BJ (cell line): ENCODE data around the gene IGF2BP3. TPM values are rescaled to one million over a fixed set of nuclear protein-coding genes. Genes with fewer than 3 reads are reported as not detected.

ENCODE experiments used
- CTCF ChIA-PET: fragments of 350-600 bp; formaldehyde crosslinking; extraction: SDS; loops from one replicate; lab custom pipeline; 2021; ENCODE audit warnings: antibody characterized with exemption, inconsistent platforms; lab: Yijun Ruan, JAX
- POLR2A ChIA-PET: fragments of 300-600 bp; sonication (Branson Sonifier 250); formaldehyde crosslinking; extraction: SDS; loops from one replicate; lab custom pipeline; 2021; ENCODE audit warnings: antibody characterized with exemption; lab: Charles Lee
- DNase-seq: peaks from one replicate; pipeline ENCODE4 v3.0.0-alpha.2; 2011; ENCODE audit warnings: low read depth
- H3K27me3 ChIP-seq: 2 replicates; pipeline ENCODE4 v1.6.0; 2011; ENCODE audit warnings: low read length; ENCODE audit not compliant: control insufficient read depth, insufficient read depth
- H3K36me3 ChIP-seq: 2 replicates; pipeline ENCODE4 v1.5.1; 2011; ENCODE audit warnings: low read length; ENCODE audit not compliant: control insufficient read depth, insufficient read depth
- H3K4me3 ChIP-seq: 2 replicates; pipeline ENCODE4 v1.5.1; 2011; ENCODE audit warnings: low read depth, mild to moderate bottlenecking, control low read depth, low read length
- CTCF ChIP-seq: IDR thresholded peaks from 2 replicates; pipeline ENCODE4 v1.5.1; 2011; ENCODE audit warnings: low read depth, mild to moderate bottlenecking, control low read depth, inconsistent platforms, low read length, moderate library complexity; ENCODE audit not compliant: insufficient read depth
- polyA plus RNA-seq: library from polyadenylated mRNA; depleted of rRNA; stranded (reverse); fragments of >200 nt; gene quantifications from 2 replicates; pipeline ENCODE4 v1.2.3, GENCODE V29; 2011

The IGF2BP3 gene
- polyA plus RNA-seq, 1 experiment = 14.4 TPM

DNA sequence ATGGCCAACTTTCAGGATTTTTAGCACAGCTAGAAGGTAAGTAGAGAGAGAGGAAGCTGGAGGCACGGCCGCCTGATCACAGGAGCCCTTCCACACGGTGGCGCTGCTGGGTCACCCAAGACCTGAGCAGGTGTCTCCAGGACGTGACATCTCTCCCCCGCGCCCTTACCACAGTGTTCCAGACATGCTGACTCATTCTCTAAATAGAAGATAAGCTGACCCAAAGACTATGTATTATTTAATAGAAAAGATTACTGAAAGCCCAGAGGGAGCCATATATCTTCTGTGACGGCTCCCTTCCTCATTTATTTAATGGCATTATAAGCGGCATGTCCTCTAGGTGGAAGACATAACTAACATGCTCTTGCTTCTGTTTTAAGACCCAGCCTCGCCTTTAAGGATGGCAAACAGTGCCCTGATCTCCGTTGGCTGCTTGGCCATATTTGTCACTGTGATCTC is 197.1 kb downstream of the IGF2BP3 start:
- no peak overlapping the region for H3K4me3 ChIP-seq
- ChIA-PET CTCF (interaction anchor here (0.6 to 5.3 kb wide), 30 partner anchors 9 to 436 kb away, joined by 3 to 39 read pairs (median 4); partner anchors contain the start of gene NUP42), POLR2A (interaction anchor here (0.5 kb wide), 1 partner anchor 23 kb away, joined by 6 read pairs; no protein-coding TSS in a partner anchor)

GRCh38 chr7:23272275-23272674 is 198.0 kb downstream of the IGF2BP3 start:
- POLR2A ChIA-PET = no interaction called here
- Histone ChIP-seq H3K36me3 (no peaks in the 10 kb centered on the region; the same call in 1 of the 2 replicates), H3K4me3 (no peak overlapping the region), H3K27me3 (no peaks in the 10 kb centered on the region)
- DNase-seq = no peak
- CTCF ChIA-PET = interaction anchor here (0.6 to 5.3 kb wide), 18 partner anchors 9 to 633 kb away, joined by 3 to 39 read pairs (median 6); no protein-coding TSS in a partner anchor
- no peak for TF ChIP-seq CTCF

More for the DNA sequence above, 197.1 kb downstream of the IGF2BP3 start:
- peak; percentile 91 for TF ChIP-seq CTCF
- Histone ChIP-seq H3K36me3 (no peaks in the 10 kb centered on the region; the same call in 1 of the 2 replicates), H3K27me3 (no peaks in the 10 kb centered on the region)
- DNase-seq = no peak

GRCh38 chr7:23268746-23269145 is 201.5 kb downstream of the IGF2BP3 start:
- no peak overlapping the region for H3K4me3 ChIP-seq
- ChIA-PET CTCF (interaction anchor here (0.8 to 2.0 kb wide), 6 partner anchors 8 to 194 kb away, joined by 3 to 6 read pairs (median 4); no protein-coding TSS in a partner anchor), POLR2A (no interaction called here)
- no peak for TF ChIP-seq CTCF
- no peak for DNase-seq
- H3K36me3 ChIP-seq = no peaks in the 10 kb centered on the region; the same call in 1 of the 2 replicates
- no peaks in the 10 kb centered on the region for H3K27me3 ChIP-seq

DNA sequence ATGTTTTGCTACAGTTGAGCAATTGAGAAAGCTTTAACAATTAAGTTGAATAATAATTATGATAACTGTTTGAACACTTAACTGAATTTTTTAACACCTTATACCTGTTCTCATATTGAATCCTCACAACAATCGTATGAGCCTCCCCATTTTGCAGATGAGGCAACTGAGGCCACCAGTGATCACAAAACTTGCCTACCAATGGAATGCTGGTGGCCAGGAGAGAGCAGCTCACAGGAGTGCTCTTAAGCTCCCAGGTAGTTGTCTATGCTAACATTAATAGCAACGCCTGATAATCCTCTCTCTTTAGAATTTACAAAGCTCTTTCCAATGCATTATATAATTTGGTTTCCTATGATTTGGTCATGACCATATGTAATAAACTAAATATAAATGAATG is 202.1 kb downstream of the IGF2BP3 start:
- no peak for TF ChIP-seq CTCF
- H3K36me3 ChIP-seq = no peaks in the 10 kb centered on the region; the same call in 1 of the 2 replicates
- CTCF ChIA-PET = interaction anchor here (0.8 to 1.7 kb wide), 4 partner anchors 9 to 195 kb away, joined by 3 to 5 read pairs (median 4); no protein-coding TSS in a partner anchor
- no peak overlapping the region for H3K4me3 ChIP-seq
- POLR2A ChIA-PET = no interaction called here
- H3K27me3 ChIP-seq = no peaks in the 10 kb centered on the region
- no peak for DNase-seq

- H3K4me3 ChIP-seq = no peak overlapping the region
- no peaks in the 10 kb centered on the region; the same call in 1 of the 2 replicates for H3K36me3 ChIP-seq
- ChIA-PET CTCF (interaction anchor here (1.7 kb wide), 1 partner anchor 196 kb away, joined by 3 read pairs; no protein-coding TSS in a partner anchor), POLR2A (no interaction called here)
- DNase-seq = no peak
- no peak for TF ChIP-seq CTCF
- no peaks in the 10 kb centered on the region for H3K27me3 ChIP-seq
These were observed 202.9 kb downstream of the IGF2BP3 start for GRCh38 chr7:23267357-23267756.
